Mesenteric fat pad (tissue), 1 donor: Measurements from ENCODE around the gene ERI3. TPM values are rescaled to one million over a fixed set of nuclear protein-coding genes. Genes with fewer than 3 reads are reported as not detected.
"Not testable (repeated sequence)": the region's sequence is repeated elsewhere in the genome, so short reads cannot be mapped to it uniquely, and the experiment has no call there.

ENCODE experiments used
- DNase-seq: peaks from one replicate; pipeline ENCODE4 v3.0.0-alpha.2; 2020; ENCODE audit warnings: low spot score
- total RNA-seq: library from RNA; stranded (reverse); fragmentation: NEBNext Ultra II Directional; extraction: Animal tissue kit (Norgen Biotek cat#: 25700); gene quantifications from one replicate; pipeline ENCODE4 v1.2.1, GENCODE V29; 2021
- donor health status: DM: yes; HTN: yes; CAD: no.

Gene ERI3
- total RNA-seq, 1 donor from 2014 or later = 43.6 TPM

DNA sequence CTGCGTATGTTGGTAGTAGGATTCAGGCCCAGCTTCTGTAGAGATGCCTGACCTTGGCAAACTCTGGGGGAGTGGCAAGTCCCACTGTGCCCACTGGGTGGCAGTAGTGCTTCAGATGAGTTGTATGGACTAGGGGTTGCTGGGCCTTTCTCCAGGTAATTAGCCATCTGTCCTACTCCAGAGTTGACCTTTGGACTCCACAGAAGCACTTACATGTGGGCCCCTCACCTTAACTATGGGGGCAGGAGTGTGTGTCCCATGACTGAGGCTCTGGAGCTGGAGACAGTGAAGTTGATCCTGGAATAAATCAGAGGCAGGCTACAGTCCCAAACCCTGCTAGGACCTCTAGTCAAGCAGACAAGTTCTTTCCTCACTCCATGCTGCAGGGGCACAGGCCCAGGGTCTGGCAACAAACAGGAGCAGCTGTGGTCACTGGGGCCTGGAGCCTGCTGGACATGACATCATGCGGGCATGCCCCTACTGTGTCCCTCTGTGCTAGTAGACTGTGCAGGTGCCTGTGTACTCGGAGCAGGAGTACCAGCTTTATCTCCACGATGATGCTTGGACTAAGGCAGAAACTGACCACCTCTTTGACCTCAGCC is 137.1 kb downstream of the ERI3 start:
- DNase-seq = no peak

DNA sequence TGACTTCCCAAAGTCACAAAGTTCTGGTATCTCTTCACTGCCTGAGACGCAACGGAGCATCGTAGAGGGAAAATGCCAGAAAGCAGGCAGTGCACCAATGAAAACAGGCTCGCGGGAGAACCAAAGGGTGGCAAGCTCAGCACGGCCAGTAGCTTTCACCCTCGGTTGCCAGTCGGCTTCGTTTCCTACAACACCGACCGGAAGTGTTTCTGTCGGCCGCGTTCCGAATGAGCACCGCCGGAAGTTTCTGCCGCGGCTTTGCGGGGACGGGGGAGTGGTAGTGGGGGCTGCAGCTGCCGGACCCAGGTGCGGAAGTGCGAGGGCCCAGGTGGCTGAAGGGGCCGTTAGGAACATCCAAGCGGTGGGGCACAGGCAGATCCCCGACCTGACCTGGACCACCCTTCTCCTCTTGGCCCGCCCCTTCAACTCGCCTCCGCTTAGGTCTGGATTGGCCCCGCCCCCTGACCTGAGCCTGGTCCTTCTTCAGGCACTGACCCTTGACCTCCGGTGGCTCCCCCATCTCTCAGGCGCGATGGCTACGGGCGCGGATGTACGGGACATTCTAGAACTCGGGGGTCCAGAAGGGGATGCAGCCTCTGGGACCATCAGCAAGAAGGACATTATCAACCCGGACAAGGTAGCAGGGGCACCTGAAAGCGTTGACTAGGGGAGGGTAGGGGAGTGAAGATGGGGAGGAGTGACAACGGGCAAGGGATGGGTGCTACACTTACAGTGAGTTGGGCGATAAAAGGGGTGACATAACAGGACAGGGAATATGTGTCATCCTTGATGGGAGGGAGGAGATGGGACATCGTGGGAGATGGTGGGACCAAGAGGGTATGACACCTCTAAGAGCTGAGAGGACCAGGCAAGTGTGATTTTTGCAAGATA is 141.6 kb downstream of the ERI3 start, which contains the start of gene DMAP1:
TSS of gene DMAP1 (plus strand) at position 250 of the 891 bp plus-strand sequence. CDS start at position 533, 283 bp downstream.
- DNase-seq = peak; percentile 94

DNA sequence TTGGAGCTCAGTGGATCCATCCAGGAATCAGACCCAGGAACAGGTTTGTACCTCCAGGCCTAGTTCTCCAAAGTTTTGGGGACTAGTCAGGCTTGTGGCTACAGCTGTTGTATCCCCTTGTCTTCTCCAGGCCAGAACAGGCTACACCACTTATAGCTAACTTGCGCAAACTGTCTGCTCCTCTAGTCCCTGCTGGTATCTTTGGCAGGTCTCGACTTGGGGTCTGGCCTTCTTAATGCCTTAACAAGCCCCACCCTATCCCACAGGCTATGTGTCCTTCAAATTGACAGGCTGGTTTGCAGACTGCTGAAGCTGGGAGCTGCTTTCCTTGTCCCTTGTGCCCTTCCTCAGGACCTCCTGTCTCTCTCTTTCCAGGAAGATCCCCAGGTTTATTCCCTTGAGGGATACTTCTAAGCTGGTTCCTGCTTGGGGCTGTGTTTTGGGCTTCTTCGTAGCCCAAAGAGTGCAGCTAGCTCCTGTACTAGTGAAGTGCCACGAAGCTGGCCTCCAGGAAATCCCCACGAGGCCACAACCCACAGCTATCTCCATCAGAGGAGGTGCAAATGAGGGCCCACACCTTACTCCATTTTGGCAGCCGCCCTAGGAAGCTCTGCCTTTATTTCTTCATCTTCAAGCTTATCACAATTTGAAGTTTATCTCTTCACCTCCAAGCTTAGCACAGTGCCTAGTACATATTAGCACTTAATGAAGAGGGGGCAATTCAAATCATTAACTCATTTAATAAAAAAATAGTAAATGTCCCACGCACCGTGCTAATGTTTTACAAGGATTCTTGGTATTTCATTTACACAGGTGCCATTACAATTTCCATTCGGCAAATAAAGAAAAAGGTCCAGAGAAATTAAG is 142.5 kb downstream of the ERI3 start:
- no peak for DNase-seq

- no peak for DNase-seq
These were observed 144.5 kb downstream of the ERI3 start for GRCh38 chr1:44210595-44210994.

- no peak for DNase-seq
These were observed 146.8 kb downstream of the ERI3 start for GRCh38 chr1:44208226-44208625.

- not testable (repeated sequence) for DNase-seq
These were observed 148.5 kb downstream of the ERI3 start for GRCh38 chr1:44206545-44206944.

DNA sequence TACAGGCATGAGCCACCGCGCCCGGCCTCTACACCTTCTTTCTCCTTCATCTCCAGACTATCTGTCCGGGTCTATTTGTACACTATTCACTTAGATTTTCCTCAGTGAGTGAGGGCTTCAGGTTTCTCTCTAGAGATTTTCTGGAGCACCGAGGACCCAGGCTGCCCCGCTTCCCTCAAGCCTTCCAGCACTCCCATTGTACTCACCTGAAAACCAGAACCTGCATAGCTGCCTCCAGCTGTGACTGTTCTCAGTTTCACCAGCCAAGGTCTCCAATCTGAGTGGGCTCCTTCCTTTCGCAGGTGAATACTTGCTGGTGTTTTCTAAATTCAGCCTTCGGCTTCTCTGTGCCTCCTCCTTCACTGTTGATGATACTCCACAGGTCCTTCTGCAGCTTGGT is 154.7 kb downstream of the ERI3 start:
- no peak for DNase-seq

- no peak for DNase-seq
These were observed 180.4 kb downstream of the ERI3 start for GRCh38 chr1:44174630-44175029.

Other genes with a start within 250 kb of the ERI3 start
- gene KLF17, start 236.4 kb downstream of the ERI3 start, total RNA-seq = not detected
- not detected for gene KLF18, start 213.6 kb downstream of the ERI3 start, total RNA-seq
- 27.5 TPM for gene DMAP1, start 141.8 kb downstream of the ERI3 start, total RNA-seq
- 60.1 TPM for gene RNF220, start 50.0 kb upstream of the ERI3 start, total RNA-seq